Adipocyte (in vitro differentiated cells): ENCODE measurements around the gene CYB5R3.
A peak's percentile ranks its signal among the peaks of the same experiment; 100 is the strongest.
"Not testable (repeated sequence)": the region's sequence is repeated elsewhere in the genome, so short reads cannot be mapped to it uniquely, and the experiment has no call there.

Experiments
- DNase-seq: peaks from one replicate; pipeline ENCODE4 v3.0.0-alpha.2; 2015; ENCODE audit warnings: low read depth
- H3K27me3 ChIP-seq: replicated peaks from 2 replicates; pipeline ENCODE4 v1.7.0; 2013; ENCODE audit warnings: mild to moderate bottlenecking, low read length, moderate library complexity; ENCODE audit not compliant: control insufficient read depth, insufficient read depth
- H3K36me3 ChIP-seq: 2 replicates; pipeline ENCODE4 v1.7.0; 2013; ENCODE audit warnings: low read length, mild to moderate bottlenecking, moderate library complexity; ENCODE audit not compliant: control insufficient read depth, insufficient read depth, severe bottlenecking
- H3K4me1 ChIP-seq: 2 replicates; pipeline ENCODE4 v1.7.0; 2013; ENCODE audit warnings: mild to moderate bottlenecking, low read length, moderate library complexity; ENCODE audit not compliant: control insufficient read depth, insufficient read depth
- H3K4me3 ChIP-seq: 2 replicates; pipeline ENCODE4 v1.7.0; 2013; ENCODE audit warnings: mild to moderate bottlenecking, low read length, moderate library complexity
- H3K9ac ChIP-seq: 2 replicates; pipeline ENCODE4 v1.7.0; 2013; ENCODE audit warnings: mild to moderate bottlenecking, low read length, moderate library complexity
- H3K9me3 ChIP-seq: 2 replicates; pipeline ENCODE4 v1.7.0; 2013; ENCODE audit warnings: mild to moderate bottlenecking, low read length, moderate library complexity; ENCODE audit not compliant: control insufficient read depth

CYB5R3 gene

DNA sequence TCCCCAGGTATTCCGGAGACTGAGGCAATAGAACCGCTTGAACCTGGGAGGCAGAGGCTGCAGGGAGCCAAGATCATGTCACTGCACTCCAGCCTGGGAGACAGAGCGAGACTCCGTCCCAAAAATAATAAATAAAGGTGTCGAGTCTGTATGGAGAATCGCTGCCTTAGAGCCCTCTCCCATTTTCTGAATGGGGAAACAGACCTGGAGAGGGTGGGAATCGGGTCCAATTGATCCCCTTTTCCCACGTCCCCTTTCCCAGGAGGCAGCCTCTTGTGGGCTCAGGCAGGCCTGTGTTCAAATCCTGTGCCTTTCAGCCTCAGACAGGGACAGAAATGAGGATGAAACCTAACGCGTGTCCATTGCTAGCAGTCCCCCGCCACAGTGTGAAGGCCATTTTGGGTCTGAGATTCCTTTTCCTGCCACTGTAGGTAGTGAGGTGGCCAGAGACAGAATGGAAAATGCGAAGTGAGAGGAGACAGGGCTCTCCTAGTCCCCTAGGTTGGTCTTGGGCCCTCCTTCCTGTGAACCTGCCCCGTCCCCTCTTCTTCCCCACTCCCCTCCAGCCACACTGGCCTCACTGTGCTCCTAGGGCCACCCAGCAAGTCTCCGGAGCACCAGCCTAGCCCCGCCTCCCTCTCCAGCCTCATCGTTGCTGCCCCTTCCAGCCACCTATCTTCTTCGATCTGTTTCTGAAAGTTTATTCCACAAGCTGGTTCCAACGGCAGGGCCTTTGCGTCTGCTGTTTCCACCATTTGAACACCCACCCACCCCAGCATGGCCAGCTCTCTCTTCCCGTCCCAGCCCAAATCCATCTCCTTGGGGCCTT, 31.8 kb downstream of the CYB5R3 start:
- H3K9me3 ChIP-seq = no peaks in the 10 kb centered on the region
- DNase-seq = no peak

DNA sequence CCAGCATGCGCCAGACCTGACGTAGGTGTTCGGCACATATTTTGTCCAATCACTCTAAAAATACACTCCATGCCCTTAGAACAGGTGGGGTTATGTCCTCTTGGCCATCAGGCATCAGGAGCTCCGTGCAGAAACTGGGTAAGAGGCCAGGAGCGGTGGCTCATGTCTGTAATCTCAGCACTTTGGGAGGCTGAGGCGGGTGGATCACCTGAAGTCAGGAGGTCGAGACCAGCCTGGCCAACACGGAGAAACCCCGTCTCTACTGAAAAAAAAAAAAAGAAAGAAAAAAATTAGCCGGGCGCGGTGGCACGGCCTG, 33.4 kb downstream of the CYB5R3 start:
- peaks cover 56% of the 10 kb centered on the region for H3K4me1 ChIP-seq
- peak overlapping the region; percentile 96 for H3K4me3 ChIP-seq
- H3K27me3 ChIP-seq, H3K9me3 ChIP-seq, DNase-seq: not testable (repeated sequence)
- peak overlapping the region; percentile 98 for H3K9ac ChIP-seq
- H3K36me3 ChIP-seq = peaks cover 17% of the 10 kb centered on the region

More for the DNA sequence above, 31.8 kb downstream of the CYB5R3 start:
- Histone ChIP-seq H3K9ac (peak overlapping the region; percentile 55), H3K4me3 (no peak overlapping the region), H3K27me3 (no peaks in the 10 kb centered on the region), H3K36me3 (peaks cover 20% of the 10 kb centered on the region), H3K4me1 (peaks cover 59% of the 10 kb centered on the region)

GRCh38 chr22:42615092-42615859, 33.9 kb downstream of the CYB5R3 start:
- Histone ChIP-seq H3K9ac (peak overlapping the region; percentile 98), H3K9me3 (no peaks in the 10 kb centered on the region), H3K27me3 (no peaks in the 10 kb centered on the region), H3K4me1 (peaks cover 53% of the 10 kb centered on the region), H3K36me3 (peaks cover 16% of the 10 kb centered on the region), H3K4me3 (peak overlapping the region; percentile 96)
- peak; percentile 94 for DNase-seq

DNA sequence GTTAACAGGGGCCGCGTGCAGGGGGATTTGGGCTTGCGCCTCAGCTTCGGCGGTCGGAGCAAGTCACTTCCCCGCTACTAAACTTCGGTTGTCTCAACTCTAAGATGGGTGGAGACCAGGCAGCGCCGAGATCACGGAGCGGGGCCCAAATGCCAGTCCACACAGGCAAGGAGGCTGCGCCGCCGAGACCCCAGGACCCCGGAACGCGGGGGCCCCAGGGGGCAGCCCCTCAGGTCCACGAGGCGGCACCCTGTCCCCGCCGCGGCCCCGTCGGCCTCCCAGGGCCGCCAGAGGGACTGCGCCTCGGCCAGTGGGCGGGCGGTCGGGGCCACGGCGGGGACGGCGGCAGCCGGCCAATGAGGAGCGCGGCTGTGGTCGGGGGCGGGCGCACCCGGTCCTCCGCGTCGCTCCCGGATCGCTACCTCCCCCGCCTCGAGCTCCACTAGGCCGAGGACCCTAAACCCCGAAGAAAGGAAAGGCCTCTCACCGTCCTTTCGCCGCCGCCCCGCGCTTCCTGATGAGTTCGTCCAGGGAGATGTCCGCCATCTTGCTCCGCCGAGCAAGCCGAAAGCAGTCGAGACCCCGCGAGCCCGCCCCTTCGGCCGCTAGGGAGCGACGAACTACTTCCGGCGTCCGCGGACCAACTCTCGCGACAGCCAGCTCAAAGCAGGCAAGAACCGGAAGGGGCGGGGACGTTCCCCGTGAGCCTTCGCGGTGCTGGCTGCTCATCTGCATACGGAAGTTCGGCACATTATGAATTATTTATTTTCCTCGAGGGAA, 34.7 kb downstream of the CYB5R3 start, which contains the start of gene POLDIP3:
Gene POLDIP3 (minus strand): TSS at position 572 of the 780 bp plus-strand sequence. CDS start 26 bp downstream, at position 546.
- H3K9me3 ChIP-seq = no peaks in the 10 kb centered on the region
- H3K9ac ChIP-seq = peak within 1 kb of the TSS; percentile 98
- H3K27me3 ChIP-seq = no peaks in the 10 kb centered on the region
- peaks cover 8% of the 10 kb centered on the region for H3K36me3 ChIP-seq
- peak within 1 kb of the TSS; percentile 96 for H3K4me3 ChIP-seq
- DNase-seq = peak; percentile 99
- peaks cover 55% of the 10 kb centered on the region for H3K4me1 ChIP-seq

- Histone ChIP-seq H3K4me1 (peaks cover 61% of the 10 kb centered on the region), H3K27me3 (no peaks in the 10 kb centered on the region), H3K9ac (peak overlapping the region; percentile 98), H3K9me3 (no peaks in the 10 kb centered on the region), H3K36me3 (peaks cover 2% of the 10 kb centered on the region), H3K4me3 (peak overlapping the region; percentile 96)
- peak; percentile 61 for DNase-seq
Observed at GRCh38 chr22:42613872-42614301, 35.3 kb downstream of the CYB5R3 start.

DNA sequence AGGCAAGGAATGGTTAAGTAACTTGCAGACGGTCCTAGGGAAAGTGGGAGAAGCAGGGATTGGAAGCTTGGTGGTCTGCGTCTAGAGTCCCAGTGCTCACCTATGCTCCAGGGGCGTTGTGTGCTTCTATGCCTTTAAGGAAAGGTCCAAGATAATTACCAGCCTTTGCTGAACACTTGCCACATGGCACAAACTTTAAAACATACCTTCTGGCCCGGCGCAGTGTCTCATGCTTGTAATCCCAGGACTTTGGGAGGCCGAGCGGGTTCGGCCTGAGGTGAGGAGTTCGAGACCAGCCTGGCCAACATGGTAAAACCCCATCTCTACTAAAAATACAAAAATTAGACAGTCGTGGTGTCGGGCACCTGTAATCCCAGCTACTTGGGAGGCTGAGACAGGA, 36.9 kb downstream of the CYB5R3 start:
- H3K27me3 ChIP-seq = no peaks in the 10 kb centered on the region
- no peaks in the 10 kb centered on the region for H3K9me3 ChIP-seq
- no peak for DNase-seq
- H3K9ac ChIP-seq = peak overlapping the region; percentile 98
- peaks cover 63% of the 10 kb centered on the region for H3K4me1 ChIP-seq
- H3K4me3 ChIP-seq = peak overlapping the region; percentile 96
- no peaks in the 10 kb centered on the region for H3K36me3 ChIP-seq

GRCh38 chr22:42611051-42611450, 38.1 kb downstream of the CYB5R3 start:
- H3K36me3 ChIP-seq = peaks cover 3% of the 10 kb centered on the region
- no peaks in the 10 kb centered on the region for H3K27me3 ChIP-seq
- H3K4me1 ChIP-seq = peaks cover 52% of the 10 kb centered on the region
- H3K9ac ChIP-seq = no peak overlapping the region
- no peaks in the 10 kb centered on the region for H3K9me3 ChIP-seq
- no peak for DNase-seq
- H3K4me3 ChIP-seq = no peak overlapping the region

DNA sequence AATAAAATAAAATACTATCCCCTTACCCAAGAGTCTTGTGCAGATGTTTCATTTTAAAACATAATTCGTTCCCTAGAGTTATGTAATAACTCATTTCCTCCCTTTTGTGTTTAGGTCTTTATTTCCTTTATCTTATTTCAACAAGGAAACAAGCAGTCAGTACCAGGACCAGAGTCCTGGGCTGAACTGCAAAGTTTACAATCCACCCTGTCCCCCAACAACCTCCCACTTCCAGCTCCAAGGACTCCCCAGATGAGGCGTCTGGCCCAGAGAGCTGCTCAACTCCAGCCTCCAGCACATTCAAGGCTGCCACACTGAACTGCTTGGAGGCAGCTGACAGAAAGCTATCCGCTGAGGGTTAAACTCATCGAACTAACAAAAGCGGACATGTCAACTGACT, 39.0 kb downstream of the CYB5R3 start:
- Histone ChIP-seq H3K36me3 (peaks cover 3% of the 10 kb centered on the region), H3K27me3 (no peaks in the 10 kb centered on the region), H3K4me3 (no peak overlapping the region), H3K4me1 (peaks cover 45% of the 10 kb centered on the region), H3K9ac (no peak overlapping the region), H3K9me3 (no peaks in the 10 kb centered on the region)
- no peak for DNase-seq

- DNase-seq = peak; percentile 62
- peaks cover 7% of the 10 kb centered on the region for H3K36me3 ChIP-seq
- peak overlapping the region; percentile 61 for H3K4me3 ChIP-seq
- no peaks in the 10 kb centered on the region for H3K9me3 ChIP-seq
- H3K9ac ChIP-seq = peak overlapping the region; percentile 66
- H3K4me1 ChIP-seq = peaks cover 54% of the 10 kb centered on the region
- H3K27me3 ChIP-seq = no peaks in the 10 kb centered on the region
Observed at GRCh38 chr22:42608823-42609361, 40.3 kb downstream of the CYB5R3 start.

DNA sequence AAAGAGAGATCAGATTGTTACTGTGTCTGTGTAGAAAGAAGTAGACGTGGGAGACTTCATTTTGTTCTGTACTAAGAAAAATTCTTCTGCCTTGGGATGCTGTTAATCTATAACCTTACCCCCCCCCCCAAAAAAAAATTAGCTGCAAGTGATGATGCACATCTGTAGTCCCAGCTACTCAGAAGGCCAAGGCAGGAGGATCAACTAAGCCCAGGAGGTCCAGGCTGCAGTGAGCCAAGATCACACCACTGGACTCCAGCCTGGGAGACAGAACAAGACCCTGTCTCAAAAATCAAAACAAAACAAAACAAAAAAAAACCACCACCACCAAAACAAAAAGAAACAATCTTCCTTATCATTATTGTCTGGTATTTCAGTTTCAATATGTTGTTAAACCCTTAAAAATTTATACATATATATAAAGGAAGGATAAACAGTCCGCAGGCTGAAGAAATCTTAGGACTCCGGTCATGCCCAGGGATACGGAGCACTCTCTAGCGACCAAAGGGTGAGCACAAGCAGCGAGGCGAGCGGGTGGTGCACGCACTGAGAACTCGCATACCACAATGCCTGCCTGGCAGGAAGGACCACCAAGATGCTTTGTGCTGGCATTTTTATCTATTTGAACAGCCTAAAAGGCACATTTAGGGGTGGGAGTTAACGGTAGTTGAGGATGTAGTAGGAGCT, 40.9 kb downstream of the CYB5R3 start:
- H3K9me3 ChIP-seq = no peaks in the 10 kb centered on the region
- H3K9ac ChIP-seq = peak overlapping the region; percentile 66
- H3K4me1 ChIP-seq = peaks cover 50% of the 10 kb centered on the region
- DNase-seq = no peak
- no peaks in the 10 kb centered on the region for H3K27me3 ChIP-seq
- H3K4me3 ChIP-seq = peak overlapping the region; percentile 61
- peaks cover 7% of the 10 kb centered on the region for H3K36me3 ChIP-seq
